RWPE2 (cell line): ENCODE data around the gene SCML2.
"Not testable (repeated sequence)": the region's sequence is repeated elsewhere in the genome, so short reads cannot be mapped to it uniquely, and the experiment has no call there.

Experiments
- ATAC-seq: fragments of 200-7000 bp; cut with Tn5 transposase; 3 replicates; pipeline ENCODE4 v1.9.1; 2021; ENCODE audit warnings: low read depth
- DNase-seq: peaks from one replicate; pipeline ENCODE4 v3.0.0-alpha.2; 2020; ENCODE audit warnings: low spot score
- H3K27ac ChIP-seq: fragments of 450-650 bp; 2 replicates; pipeline ENCODE4 v1.5.1; 2017; ENCODE audit warnings: mild to moderate bottlenecking; ENCODE audit not compliant: poor library complexity, severe bottlenecking
- H3K27me3 ChIP-seq: fragments of 250-450 bp; sonication (Bioruptor Pico); 2 replicates; pipeline ENCODE4 v1.5.1; 2021; ENCODE audit warnings: mild to moderate bottlenecking, moderate library complexity; ENCODE audit not compliant: insufficient read depth, poor library complexity, severe bottlenecking
- H3K36me3 ChIP-seq: fragments of 250-450 bp; sonication (Bioruptor Pico); 2 replicates; pipeline ENCODE4 v1.5.1; 2020; ENCODE audit warnings: low read depth, mild to moderate bottlenecking, moderate library complexity
- H3K4me1 ChIP-seq: fragments of 250-450 bp; sonication (Bioruptor Pico); 2 replicates; pipeline ENCODE4 v1.5.1; 2021; ENCODE audit warnings: mild to moderate bottlenecking, moderate library complexity; ENCODE audit not compliant: insufficient read depth, poor library complexity, severe bottlenecking
- H3K4me3 ChIP-seq: fragments of 250-450 bp; sonication (Bioruptor Pico); 2 replicates; pipeline ENCODE4 v1.5.1; 2021; ENCODE audit warnings: mild to moderate bottlenecking, moderate library complexity; ENCODE audit not compliant: severe bottlenecking
- H3K9me3 ChIP-seq: fragments of 250-450 bp; sonication (Bioruptor Pico); 2 replicates; pipeline ENCODE4 v1.5.1; 2021; ENCODE audit warnings: mild to moderate bottlenecking, moderate library complexity; ENCODE audit not compliant: severe bottlenecking
- CTCF ChIP-seq: fragments of 450-650 bp; IDR thresholded peaks from one replicate; pipeline ENCODE4 v1.5.1; 2017; ENCODE audit warnings: mild to moderate bottlenecking, moderate library complexity; ENCODE audit not compliant: poor library complexity, severe bottlenecking

The SCML2 gene

DNA sequence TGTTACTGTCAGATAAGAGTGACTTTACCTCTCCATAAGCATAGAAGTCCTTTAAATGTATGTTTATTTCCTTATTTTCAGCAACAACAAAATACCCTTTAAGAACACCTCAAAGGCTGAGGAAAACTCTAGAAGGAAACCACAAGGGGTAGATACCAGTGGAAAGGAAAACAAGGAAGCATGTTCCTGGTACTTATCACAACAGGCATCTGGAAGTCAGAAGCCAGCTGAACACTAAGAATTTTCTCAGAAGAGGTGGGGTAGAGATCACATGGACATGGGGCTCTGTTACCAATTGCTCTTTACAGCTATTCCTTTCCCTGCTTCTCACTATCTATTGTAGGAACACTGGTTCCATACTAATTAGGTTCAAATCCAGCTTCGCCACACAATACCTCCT lies 82.3 kb downstream of the SCML2 start:
- H3K9me3 ChIP-seq, result no peaks in the 10 kb centered on the region
- no peaks in the 10 kb centered on the region for H3K36me3 ChIP-seq
- no peak for DNase-seq
- no peaks in the 10 kb centered on the region for H3K27me3 ChIP-seq
- H3K4me1 ChIP-seq, result no peaks in the 10 kb centered on the region
- H3K4me3 ChIP-seq, result no peak overlapping the region
- no peak overlapping the region for H3K27ac ChIP-seq
- no peak for TF ChIP-seq CTCF
- no peak for ATAC-seq

GRCh38 chrX:18271725-18272124 lies 82.8 kb downstream of the SCML2 start:
- no peak for ATAC-seq
- Histone ChIP-seq H3K9me3 (no peaks in the 10 kb centered on the region), H3K4me3 (no peak overlapping the region), H3K4me1 (no peaks in the 10 kb centered on the region), H3K27ac (no peak overlapping the region), H3K27me3 (no peaks in the 10 kb centered on the region), H3K36me3 (no peaks in the 10 kb centered on the region)
- no peak for DNase-seq
- TF ChIP-seq CTCF, result no peak

- no peaks in the 10 kb centered on the region for H3K27me3 ChIP-seq
- H3K36me3 ChIP-seq, result no peaks in the 10 kb centered on the region
- ATAC-seq (no peak), DNase-seq (no peak)
- H3K27ac ChIP-seq, result no peak overlapping the region
- no peaks in the 10 kb centered on the region for H3K9me3 ChIP-seq
- H3K4me1 ChIP-seq, result no peaks in the 10 kb centered on the region
- H3K4me3 ChIP-seq, result no peak overlapping the region
- TF ChIP-seq CTCF, result no peak
Measured at GRCh38 chrX:18271309-18271708, 83.2 kb downstream of the SCML2 start.

DNA sequence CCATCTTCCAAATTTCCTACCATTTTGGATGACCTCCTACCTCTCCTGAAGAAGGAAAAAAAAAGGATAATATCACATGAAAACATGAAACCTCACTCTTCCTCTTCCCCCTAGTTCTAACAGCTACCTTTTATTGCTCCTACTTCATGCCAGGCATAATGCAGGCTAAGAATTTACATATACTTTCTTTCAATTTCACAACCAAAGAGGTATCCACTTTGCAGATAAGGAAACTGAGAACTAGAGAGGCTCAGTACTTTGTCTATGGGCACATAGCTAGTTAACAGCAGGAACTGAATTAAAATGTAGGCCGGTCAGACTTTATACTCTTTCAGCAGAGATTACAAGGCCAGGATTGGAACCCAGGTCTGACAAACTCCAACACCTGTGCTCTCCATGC lies 99.4 kb downstream of the SCML2 start:
- Histone ChIP-seq H3K36me3 (no peaks in the 10 kb centered on the region), H3K4me1 (no peaks in the 10 kb centered on the region), H3K27me3 (no peaks in the 10 kb centered on the region), H3K4me3 (no peak overlapping the region), H3K27ac (no peak overlapping the region), H3K9me3 (no peaks in the 10 kb centered on the region)
- no peak for TF ChIP-seq CTCF
- ATAC-seq (no peak), DNase-seq (no peak)

GRCh38 chrX:18252644-18253359 lies 101.7 kb downstream of the SCML2 start:
- DNase-seq (no peak), ATAC-seq (no peak)
- Histone ChIP-seq H3K27me3 (no peaks in the 10 kb centered on the region), H3K27ac (no peak overlapping the region), H3K9me3 (no peaks in the 10 kb centered on the region), H3K4me3 (no peak overlapping the region), H3K36me3 (no peaks in the 10 kb centered on the region), H3K4me1 (no peaks in the 10 kb centered on the region)
- TF ChIP-seq CTCF, result no peak

DNA sequence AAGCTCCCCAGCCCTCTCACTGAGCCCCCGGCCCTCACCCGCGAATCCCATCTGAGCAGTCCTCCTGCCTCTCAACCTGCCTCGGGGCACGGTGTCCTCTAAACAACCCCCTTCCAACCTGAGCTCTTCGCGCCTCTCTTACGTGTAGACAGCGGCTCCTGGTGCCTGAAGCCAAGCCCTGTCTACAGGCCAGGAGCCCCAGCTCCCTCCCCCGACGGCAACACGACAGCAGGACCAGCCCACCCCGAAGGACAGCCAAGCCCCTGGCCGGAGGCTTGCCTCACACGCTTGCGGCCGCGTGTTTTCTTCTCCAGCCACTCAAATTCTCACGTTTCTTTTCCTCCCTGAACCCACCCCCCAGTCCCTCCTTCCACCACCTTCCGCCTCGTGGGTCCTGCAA lies 124.8 kb downstream of the SCML2 start:
- not testable (repeated sequence) for ATAC-seq

More for the DNA sequence above, 124.8 kb downstream of the SCML2 start:
- not testable (repeated sequence) for H3K27ac ChIP-seq, H3K4me1 ChIP-seq, H3K9me3 ChIP-seq, H3K27me3 ChIP-seq, H3K4me3 ChIP-seq, H3K36me3 ChIP-seq, DNase-seq
